Epidermal melanocyte (primary cell): ENCODE data around the gene NTM.

Experiments
- DNase-seq: peaks from one replicate; pipeline ENCODE4 v3.0.0; 2011; ENCODE audit warnings: low spot score; ENCODE audit not compliant: insufficient read length

NTM gene

DNA sequence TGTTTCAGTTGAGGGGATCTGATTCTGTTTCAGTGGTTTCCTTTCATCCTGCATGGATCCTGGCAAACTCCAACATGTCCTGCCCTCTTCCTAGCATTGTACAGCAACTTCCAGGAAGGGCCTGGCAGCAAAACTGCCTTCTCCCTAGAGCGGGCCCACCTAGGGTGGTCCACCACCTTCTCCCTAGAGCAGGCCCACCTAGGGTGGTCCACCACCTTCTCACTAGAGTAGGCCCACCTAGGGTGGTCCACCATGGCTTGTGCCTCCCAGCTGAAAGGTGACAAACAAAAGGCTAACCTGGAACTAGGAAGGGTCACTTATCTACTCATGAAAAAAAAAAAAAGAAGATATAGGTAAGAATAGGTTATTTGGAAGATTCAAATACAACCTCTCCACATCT is 92.2 kb downstream of the NTM start:
- DNase-seq: no peak

DNA sequence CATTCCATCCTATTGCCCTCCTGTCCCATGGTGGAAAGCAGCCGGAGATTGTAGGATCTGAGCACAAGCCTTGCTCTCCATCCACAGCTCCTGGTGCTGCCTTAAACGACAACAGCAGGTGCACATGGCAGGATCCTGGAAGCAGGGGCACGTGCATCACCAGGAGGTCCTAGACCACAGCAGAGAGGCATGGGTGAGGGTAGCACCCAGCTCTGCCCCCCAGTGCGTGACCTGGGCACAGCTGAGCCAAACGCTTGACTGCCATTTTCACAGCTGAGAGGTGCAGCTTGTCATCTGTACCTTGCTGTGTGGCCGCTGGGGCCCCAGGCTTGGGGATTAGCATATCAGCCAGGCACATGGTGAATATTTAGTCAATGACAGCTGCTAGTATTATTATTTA is 92.7 kb downstream of the NTM start:
- no peak for DNase-seq

DNA sequence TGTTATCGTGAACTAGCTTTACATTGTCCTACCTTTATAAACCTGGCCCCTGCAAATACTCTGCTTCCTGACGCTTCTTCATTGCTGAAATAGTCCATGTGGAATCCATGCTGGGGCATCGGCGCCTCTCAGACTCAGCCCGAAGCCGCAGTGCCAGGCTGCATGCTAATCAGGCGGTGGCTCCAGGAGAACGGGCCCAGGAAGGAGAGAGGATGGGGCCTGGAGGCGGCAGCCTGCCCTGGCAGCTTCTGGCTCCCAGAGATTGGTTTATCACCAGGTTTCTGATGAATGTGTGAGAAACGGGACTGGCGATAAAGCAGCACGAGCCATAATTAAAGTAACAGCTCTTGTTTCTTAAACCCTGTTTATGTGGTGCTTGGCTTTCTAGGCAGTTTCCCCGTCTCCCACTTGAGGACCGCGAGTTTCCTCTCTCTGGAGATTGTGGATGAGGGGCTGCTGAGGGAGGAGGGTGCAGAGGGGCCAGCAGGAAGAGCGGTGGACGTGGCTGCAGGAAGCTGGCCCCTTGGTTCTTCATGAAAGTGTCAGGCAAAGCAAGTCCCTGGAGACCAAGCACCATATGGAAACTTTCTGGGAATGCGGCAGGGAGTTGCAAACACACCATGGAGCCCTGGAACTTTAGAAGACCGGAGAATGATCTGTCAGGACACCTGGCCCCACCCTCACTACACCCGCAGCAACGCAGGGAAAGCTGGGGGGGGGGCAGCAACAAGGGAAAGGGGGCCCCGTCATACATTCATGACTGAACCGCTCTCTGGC is 93.4 kb downstream of the NTM start:
- DNase-seq: no peak

- DNase-seq: no peak
These were observed 94.0 kb downstream of the NTM start for GRCh38 chr11:131464461-131464860.

DNA sequence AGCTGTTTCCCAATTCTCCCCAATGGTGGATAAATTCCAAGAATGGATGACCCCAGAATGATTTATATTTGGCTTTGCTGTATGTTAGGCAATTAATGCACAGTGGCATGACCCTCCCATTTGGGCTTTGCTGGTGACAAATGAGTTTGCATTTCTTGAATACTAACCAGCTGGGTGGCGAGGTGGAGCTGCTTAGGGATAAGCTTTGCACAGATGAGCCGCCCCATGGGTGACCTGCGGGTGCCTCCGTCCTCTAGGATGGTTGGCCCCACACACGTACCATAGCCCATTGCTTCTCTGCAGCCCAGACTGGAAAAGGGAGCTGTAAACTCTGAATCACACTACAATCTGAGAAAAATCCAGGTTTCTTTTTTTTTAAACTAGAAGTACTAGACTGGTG is 94.6 kb downstream of the NTM start:
- DNase-seq: no peak

DNA sequence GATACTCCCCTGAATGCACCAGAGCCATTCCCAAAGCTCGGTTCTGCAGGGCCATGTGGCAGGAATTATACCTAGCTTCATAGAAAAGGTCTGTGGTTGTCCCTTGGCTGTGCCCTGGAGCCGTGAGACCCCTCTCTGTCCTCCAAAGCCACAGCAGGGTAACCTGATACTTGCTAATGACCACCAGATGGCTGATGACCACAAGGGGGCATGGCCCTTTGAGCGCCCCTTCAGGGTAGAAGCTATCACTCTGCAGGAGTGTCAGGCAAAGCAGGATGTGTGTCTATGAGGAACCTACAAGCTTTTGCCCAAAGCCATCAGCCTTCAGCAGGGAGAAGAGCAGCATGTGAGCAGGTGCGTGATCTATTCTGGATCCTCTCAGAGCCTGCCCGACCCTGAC is 95.3 kb downstream of the NTM start:
- DNase-seq: no peak

- no peak for DNase-seq
These were observed 97.4 kb downstream of the NTM start for GRCh38 chr11:131467645-131468394.

DNA sequence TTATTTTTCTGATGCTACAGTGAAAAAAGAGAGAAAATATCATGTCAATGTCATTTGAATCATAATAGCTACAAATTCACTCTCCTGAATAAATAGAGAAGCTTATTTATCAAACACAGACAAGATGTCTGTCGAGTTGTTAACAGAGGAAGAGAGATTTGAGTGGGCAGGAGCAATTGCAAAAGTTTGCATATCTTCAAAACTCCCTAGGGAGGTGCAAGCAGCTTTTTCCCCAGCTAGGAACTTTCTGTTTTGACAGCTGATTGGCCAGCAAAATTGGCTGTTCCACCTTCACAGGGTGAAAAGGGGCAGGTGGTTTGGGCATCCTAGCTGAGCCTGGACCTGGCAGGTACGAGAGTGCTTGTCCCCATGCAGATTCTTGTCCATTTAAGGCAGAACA is 98.2 kb downstream of the NTM start:
- no peak for DNase-seq

GRCh38 chr11:131470216-131470925 is 100.0 kb downstream of the NTM start:
- no peak for DNase-seq

DNA sequence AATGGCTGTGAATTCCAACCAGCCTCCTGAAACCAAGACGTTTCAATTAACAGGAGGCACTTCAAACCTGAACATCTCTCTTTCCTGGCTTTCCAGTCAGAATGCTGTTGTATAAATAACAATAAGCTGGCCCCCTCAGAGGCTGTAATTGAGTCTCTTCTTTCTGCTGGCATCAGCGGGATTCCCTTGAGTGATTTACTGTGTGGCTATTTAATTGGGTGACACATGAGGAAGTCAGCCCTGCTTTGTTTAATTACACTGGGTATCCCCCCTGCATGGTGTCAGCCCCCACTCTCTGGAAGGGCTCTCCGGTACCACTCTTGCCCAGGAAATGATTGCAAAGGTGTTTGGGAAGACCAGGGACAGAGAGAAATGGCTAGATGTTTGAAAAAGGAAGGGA is 101.6 kb downstream of the NTM start:
- no peak for DNase-seq

DNA sequence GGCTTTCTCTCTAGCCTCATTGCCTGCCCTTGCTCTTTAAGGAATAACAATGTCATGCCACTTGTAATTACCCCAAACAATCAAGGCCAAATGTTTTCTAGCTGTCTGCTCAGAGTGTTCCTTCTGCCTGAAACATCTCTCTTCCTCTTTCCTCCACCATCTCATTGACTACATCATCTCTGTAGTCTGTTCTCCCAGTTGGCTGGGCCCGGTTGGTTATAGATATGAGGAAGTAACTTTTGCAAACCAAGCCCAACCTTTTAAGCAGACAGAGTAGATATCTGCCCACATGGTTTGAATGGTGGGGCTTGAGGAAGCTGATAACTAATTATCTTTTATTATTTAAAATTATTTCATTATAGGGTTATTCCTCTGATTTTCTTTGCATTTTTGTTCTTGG is 104.5 kb downstream of the NTM start:
- DNase-seq: no peak

DNA sequence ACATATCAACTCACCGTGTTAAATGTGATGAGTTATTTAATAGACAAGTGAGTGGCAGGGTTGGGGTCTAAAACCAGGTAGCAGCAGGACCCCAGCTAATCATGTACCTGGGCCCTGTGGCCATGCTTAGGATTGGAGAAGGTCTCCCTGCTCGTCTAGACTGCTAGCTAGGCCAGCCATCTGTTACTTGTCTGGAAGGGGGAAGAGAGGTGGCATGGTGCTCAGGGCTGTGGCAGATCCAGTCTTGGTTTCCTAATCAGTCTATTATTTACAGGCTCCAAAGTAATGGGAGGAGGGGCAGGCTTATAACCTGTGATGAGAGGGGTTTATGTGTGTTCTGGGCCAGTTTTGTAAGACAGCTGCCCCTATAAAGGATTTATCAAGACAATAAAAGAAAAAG is 105.9 kb downstream of the NTM start:
- no peak for DNase-seq

DNA sequence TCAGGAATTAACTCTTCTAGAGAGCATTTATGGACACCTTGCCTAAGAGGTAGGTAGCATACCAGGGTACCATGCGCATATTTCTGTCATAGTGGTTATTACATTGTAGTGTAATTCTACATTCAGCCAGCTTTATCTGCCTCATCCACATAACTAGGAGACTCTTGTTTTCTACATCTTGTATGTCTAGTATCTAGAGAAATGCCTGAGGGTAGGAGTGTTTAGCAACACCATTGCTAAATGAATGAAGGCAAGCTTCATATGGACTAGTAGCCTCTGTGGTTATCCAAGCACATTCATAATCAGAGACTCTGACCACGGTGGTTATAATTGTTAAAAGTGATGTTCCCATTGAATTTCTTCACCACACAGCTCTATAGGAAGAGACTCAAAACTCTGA is 107.9 kb downstream of the NTM start:
- no peak for DNase-seq

GRCh38 chr11:131481303-131481702 is 110.9 kb downstream of the NTM start:
- no peak for DNase-seq

GRCh38 chr11:131481971-131482370 is 111.6 kb downstream of the NTM start:
- no peak for DNase-seq

GRCh38 chr11:131483453-131483852 is 113.0 kb downstream of the NTM start:
- DNase-seq: no peak

DNA sequence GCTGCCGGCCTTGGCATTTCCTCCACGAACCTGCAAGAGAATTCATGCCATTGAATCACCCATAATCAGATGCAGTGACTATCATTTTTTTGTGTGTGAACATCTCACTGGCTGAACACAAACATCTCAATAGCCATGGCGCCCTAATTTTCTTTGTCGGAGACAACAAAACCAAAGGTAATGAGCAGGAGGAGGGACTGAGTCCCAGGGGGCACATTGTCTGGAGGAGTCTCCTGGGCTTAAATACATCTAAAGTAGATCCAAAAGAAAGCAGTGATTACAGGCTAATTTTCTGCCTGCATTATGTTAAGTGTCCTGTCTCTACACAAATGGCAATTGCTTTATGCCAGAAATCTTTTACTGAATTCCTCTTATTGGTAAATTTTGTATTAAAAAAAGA is 113.5 kb downstream of the NTM start:
- DNase-seq: no peak

DNA sequence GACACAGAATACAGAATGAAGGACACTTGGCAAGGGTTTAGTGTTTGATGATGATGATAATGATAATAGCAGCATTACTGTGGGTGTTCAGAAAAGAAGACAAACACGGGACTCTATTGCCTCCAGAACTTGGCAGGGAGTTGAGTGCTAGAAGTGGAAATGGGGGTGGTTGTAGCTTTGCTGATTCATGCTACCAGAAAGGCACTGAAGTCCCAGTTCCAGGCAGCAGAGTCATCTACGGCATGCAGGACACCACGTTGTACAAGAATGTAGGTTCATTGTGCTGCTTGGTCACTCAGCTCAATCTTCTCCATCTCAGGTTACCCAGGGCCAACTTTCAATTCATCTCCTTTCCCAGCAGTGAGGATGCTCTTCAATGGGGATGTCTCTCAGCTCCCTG is 115.7 kb downstream of the NTM start:
- no peak for DNase-seq

GRCh38 chr11:131486937-131487635 is 116.7 kb downstream of the NTM start:
- no peak for DNase-seq

DNA sequence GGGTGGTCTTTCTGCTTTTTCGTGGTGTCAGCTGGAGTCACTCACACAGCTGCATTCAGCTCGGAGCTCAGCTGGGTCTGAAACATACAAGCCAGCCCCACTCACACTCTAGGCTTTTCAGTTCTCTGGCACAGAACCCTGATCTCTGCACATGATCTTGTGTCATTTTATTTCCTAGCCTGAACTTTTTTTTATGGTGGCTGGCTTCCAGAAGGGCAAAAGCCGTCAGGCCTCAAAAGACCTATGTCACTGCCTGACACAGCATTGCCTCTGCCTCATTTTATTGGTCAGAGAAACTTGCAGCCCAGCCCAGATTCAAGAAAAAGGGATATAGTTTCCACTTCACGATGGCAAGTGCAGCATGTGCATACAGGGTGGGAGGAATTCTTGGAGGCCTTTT is 117.8 kb downstream of the NTM start:
- DNase-seq: no peak

- DNase-seq: no peak
These were observed 121.1 kb downstream of the NTM start for GRCh38 chr11:131491503-131491902.

DNA sequence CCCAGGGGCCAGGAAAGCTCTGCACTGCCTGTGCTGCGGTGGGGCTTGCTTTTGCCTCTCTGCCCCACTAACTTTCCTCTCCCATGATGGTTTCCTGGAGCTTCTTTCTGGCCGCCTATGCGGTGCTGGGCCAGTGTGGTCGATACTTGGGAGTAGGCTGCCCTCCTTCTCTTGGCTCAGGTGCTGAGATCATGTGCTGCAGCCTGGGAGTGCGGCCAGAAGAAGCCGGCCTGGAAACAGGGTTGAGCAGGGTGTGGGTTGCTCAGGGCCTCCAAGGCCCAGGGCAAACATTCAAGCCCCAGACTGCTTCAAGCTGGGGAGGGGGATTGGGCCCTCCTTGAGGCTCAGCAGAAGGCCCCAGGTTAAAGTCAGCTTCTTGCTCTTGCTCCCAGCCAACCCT is 125.0 kb downstream of the NTM start:
- DNase-seq: no peak
